GM12864 (cell line): ENCODE results near the gene PRR5L.

Experiments
- DNase-seq: peaks from one replicate; pipeline ENCODE4 v3.0.0-alpha.2; 2011; ENCODE audit warnings: low read depth
- H3K4me3 ChIP-seq: 2 replicates; pipeline ENCODE4 v1.5.1; 2011; ENCODE audit warnings: mild to moderate bottlenecking, low read depth, low read length, control low read depth
- TF ChIP-seq, protein P1 (sequence below): IDR thresholded peaks from 2 replicates; pipeline ENCODE4 v1.5.1; 2011; ENCODE audit warnings: low read depth, mild to moderate bottlenecking, moderate library complexity, low read length, control low read depth, inconsistent platforms; ENCODE audit errors: missing control alignments

PRR5L gene

DNA sequence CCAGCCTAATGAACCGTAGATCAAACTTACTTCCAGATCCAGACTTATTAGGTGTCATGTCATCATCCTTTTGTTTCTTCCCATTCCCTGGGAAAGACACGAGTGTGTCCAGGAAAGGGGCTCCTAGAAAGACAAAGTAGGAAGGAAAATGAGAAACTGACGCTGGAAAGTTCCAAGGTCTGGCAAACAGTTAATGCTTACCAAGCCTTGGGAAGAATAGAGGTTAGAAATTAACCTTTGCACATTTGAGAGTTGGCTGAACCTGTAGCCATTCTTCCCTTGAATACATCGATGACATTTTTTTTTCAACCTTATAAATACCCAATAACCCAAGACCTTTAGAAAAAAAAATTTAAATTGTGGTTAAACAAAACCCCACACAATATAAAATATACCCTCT lies 136.7 kb downstream of the PRR5L start:
- DNase-seq, result no peak
- TF ChIP-seq, protein P1, sequence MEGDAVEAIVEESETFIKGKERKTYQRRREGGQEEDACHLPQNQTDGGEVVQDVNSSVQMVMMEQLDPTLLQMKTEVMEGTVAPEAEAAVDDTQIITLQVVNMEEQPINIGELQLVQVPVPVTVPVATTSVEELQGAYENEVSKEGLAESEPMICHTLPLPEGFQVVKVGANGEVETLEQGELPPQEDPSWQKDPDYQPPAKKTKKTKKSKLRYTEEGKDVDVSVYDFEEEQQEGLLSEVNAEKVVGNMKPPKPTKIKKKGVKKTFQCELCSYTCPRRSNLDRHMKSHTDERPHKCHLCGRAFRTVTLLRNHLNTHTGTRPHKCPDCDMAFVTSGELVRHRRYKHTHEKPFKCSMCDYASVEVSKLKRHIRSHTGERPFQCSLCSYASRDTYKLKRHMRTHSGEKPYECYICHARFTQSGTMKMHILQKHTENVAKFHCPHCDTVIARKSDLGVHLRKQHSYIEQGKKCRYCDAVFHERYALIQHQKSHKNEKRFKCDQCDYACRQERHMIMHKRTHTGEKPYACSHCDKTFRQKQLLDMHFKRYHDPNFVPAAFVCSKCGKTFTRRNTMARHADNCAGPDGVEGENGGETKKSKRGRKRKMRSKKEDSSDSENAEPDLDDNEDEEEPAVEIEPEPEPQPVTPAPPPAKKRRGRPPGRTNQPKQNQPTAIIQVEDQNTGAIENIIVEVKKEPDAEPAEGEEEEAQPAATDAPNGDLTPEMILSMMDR, result no peak
- no peak overlapping the region for H3K4me3 ChIP-seq

DNA sequence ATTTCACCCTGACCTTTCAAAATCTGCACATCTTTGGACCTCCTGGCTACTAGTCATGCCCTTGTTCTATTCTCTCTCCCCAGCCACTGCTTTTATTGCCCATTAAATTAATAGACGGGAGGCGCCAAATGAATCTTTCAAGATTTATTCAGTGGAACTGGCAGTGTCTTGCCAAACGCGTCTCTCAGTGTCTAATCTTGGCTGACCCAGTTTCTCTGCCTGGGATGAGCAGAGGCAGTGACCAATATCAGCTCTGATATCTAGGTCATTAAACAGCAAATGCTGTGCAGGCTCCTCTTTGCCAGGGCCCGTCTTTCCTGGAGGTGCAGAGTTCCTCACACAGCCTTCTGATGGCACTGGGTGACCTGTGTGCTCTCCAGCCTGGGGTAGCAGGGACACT lies 140.0 kb downstream of the PRR5L start:
- TF ChIP-seq, protein P1, result no peak
- DNase-seq, result no peak
- no peak overlapping the region for H3K4me3 ChIP-seq

DNA sequence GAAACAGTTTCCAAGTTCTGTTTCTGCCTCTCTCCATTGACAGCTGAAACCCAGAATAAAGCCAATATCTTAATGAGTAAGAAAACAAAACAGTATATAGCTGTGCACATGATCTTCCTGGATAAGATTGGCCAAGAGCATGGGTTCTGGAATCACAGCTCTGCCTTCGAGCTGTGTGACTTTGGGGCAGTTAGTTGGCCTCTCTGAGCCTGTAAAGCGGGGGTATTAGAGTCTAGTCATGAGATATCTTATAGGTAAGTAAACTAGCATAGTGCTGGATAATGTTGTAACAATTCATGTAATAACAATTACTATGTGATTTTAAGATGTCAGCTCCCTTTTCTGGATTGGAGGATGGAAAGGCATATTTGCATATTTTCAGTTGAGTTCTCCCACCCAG lies 140.5 kb downstream of the PRR5L start:
- DNase-seq, result no peak
- H3K4me3 ChIP-seq, result no peak overlapping the region
- TF ChIP-seq, protein P1, result no peak

DNA sequence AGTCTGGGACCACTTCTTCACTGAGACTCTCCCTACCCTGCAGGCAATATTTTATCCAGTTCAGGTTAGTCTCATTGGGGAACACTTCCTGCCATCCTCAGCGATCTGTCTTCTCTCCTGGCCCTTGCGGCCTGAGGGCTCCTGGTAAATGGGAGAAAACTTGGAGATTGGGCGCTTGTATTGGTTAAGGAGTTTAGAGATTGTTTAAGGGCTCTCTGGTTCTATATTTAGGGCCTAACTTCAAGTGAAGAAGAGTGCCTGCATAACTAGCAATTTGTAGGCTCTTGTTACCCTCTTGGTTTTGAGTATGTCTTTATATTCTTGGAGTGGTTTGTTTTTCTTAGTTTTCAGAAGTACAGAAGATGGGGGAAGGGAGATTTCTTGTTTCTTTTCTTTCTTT lies 141.3 kb downstream of the PRR5L start:
- H3K4me3 ChIP-seq, result no peak overlapping the region
- TF ChIP-seq, protein P1, result no peak
- DNase-seq, result no peak

DNA sequence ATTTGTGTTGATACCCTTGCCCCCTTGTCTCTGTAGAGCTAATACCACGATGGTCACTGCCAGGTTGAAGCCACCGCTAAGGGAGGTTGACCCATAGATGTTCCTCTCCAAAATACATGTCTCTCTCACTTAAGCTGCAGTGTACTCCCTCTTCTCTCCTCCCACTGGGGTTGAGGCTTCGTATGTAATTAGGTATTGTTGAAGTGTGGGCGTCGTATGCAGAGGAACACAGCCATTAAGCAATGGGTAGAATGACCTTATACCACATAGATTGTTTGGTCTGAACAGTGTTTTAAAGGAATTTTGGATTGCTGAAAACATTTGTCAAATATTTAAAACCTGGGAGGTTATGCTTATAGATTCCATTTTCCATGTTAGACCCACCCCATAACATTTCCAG lies 142.0 kb downstream of the PRR5L start:
- DNase-seq, result no peak
- H3K4me3 ChIP-seq, result no peak overlapping the region
- TF ChIP-seq, protein P1, result no peak

DNA sequence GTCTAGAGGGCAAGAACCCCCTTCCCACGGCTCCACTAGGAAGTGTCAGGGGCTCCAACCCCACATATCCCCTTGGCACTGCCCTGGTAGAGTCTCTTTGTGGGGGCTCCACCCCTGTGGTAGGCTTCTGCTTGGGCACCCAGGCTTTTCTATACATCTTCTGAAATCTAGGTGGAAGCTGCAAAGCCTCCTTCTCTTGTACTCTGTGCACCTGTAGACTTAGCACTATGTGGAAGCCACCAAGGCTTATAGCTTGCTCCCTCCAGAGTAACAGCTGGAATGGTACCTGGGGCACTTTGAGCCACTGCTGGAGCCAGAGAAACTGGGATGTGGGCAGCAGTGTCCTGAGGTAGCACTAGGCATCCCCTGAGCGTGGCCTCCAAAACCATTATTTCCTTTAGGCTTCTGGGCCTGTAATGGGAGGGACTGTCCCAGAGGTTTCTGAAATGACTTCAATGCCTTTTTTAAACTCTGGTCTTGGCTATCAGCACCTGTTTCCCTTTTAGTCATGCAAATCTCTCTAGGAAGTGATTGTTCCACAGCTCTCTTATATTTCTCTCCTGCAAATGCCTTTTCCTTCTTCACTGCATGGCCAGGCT lies 145.6 kb downstream of the PRR5L start:
- no peak for DNase-seq
- TF ChIP-seq, protein P1, result no peak
- no peak overlapping the region for H3K4me3 ChIP-seq

DNA sequence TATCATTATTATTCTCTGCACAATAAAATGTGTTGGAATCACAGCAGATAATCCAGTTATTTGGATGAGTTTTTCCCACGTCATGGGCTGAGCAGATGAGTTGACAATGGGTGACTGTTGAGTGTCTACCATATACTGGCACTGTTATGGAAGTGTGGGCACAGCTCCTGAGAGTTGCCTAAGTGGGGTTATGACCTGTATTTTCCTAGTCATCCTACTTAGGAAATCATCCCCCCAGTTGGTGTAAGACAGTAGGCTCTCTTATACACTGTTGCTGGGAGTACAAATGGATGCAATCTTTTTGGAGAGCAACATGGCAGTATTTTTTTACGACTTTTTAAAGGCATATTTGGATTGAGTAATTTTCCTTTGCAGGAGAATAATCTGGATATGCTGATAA lies 147.6 kb downstream of the PRR5L start:
- no peak for DNase-seq
- H3K4me3 ChIP-seq, result no peak overlapping the region
- TF ChIP-seq, protein P1, result no peak
